Measurements from ENCODE around the gene PPM1M.
"Not testable (repeated sequence)": the region's sequence is repeated elsewhere in the genome, so short reads cannot be mapped to it uniquely, and the experiment has no call there.

The PPM1M gene

DNA sequence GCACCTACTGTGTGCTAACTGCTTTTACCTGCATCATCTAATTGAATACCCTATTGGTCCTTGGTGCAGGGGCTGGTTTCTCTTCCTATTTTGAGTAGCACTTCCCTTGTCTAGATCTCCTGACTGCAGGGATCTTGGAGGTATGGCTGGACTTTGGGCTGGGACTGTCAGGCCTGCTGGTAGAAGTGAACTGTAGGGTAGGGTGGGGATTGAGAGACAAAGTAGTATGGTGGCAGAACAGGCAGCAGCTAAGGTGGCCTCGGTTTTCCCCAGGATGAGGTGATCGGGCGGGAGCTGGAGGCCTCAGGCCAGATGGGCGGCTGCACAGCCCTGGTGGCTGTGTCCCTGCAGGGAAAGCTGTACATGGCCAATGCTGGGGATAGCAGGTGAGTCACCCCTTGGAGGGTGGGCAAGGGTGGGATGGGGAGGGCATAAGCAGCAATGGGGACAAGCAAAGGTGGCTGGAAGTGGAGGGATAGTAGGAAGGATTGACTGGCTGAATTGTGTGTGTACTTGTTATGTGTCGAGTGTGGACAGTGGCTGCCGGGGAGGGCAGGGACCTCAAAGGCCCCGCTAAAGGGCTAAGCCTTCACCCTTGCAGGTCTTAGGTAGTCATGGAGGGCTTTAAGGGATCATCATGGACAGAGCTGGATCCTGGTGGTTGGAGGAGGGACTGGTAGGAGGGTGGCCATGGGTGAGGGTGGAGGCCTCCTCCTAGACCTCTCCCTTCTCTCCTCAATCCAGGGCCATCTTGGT is 2.0 kb downstream of the PPM1M start:
- DNase-seq = no peak

DNA sequence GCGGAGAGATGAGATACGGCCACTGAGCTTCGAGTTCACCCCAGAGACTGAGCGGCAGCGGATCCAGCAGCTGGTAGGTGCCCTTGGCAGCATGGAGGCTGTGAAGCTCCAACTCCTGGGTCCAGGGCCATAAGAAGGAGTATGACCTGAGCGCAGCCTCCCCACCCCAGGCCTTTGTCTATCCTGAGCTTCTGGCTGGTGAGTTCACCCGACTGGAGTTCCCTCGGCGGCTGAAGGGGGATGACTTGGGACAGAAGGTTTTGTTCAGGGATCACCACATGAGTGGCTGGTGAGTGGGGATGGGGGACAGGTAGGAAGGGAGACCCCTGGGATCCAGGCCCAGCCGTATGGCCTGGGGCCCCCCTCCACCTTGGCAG is 2.6 kb downstream of the PPM1M start:
- DNase-seq = no peak

DNA sequence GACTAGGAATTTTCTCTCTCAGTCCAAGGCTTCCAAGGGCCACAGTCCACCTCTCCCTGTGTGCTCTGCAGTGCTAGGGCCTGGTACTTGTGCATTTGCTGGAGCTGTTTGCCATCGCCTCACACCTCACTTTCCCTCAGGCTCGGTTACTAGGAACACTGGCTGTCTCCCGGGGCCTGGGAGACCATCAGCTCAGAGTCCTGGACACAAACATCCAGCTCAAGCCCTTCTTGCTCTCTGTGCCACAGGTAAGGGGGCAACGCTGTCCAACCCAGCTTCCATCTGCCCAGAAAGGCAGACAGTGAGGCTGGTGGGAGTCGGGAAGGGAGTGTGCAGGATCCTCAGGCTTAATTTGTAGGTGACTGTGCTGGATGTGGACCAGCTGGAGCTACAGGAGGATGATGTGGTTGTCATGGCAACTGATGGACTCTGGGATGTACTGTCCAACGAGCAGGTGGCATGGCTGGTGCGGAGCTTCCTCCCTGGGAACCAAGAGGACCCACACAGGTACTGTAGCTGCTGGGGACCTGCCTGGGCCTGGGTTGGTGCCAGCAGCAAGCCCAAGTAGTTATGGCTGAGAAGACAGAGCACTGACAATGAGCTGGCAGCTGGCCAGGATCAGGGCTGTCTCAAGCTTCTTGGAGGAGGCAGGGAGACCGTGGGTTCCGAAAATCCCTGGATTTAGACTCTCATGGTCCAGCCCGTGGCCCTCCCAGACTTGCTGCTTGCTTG is 3.4 kb downstream of the PPM1M start:
- DNase-seq = no peak

DNA sequence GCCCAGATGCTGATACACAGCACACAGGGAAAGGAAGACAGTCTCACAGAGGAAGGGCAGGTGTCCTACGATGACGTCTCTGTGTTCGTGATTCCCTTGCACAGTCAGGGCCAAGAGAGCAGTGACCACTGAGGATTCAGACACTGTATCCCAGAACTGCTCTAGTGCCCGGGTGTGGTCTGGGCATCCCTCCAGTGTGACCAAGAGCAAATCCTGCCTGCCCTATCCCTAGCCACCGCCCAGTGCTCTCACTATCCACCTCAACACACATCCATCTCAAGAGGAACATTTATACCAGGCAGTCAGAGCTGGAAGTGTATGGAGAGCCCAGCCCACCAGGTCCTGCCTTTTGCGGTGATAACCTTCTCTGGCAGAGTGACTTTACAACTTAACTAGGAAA is 4.1 kb downstream of the PPM1M start:
- DNase-seq = no peak

- DNase-seq = no peak
Measured at GRCh38 chr3:52250122-52250521, 4.6 kb downstream of the PPM1M start.

DNA sequence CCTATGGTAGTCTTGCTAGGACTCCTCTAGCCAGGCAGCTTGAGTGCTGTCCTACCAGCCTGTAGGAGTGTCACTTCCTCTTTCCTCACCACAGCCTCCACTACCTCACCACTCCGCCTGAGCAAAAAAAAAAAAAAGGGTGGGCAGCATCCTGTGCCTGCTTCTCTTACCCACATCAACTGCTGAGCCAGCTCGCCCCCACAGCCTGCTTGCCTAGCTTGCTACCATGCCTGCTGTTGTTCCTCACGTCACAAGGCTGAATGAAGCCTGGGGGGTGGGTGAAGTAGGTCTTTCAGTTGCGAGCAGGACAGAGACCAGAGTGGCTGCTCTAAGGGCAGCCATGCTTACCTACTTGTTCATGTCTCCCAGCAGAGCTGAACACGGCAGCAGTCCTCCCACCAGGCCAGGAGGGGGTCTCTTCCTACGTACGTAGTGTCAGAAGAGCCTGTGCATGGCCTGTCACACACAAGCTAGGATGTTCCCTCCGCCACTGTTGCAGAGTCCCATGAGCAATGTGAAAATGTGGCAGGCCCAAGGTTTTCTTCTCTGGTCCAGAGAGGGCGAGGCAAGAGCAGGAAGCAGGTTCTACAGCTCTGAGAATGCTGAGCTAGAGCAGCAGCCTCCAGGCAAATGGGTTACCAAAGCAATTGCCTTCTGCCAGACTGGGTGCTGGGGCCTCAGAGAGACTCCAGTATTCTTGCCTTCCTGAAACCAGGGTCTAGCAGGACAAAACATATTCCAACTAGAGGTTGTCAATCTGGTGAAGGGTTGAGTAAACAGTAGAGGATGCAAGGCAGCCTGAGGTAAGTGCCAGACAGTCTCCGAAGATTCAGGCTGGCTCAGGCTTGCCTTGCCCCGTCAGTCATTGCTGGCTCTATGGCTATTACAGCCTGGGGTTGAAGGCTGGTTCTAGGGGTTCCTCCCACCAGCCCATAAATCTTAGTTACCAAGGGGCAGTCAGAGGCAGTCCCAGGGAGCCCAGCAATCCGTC is 8.1 kb downstream of the PPM1M start:
- DNase-seq = peak; percentile 81 to 85

- DNase-seq = no peak
Measured at GRCh38 chr3:52254608-52255007, 9.0 kb downstream of the PPM1M start.

DNA sequence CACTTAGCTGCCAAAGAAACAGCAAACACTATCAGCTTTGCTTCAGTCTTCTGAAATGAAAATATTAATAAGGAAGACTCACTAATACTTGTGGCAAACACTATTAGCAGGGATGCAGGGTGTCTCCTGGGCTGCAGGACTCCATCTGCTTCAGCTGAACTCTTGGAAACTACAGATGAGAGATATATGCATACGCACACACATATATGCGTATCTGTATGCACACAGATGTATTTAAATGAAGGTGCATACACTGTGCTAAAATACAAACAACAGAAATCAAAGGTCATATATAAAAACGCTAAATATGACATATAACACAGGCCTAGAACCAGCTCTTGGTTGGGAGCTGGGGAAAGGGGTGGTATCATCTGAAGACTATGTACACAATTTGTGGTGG is 10.6 kb downstream of the PPM1M start:
- no peak for DNase-seq

DNA sequence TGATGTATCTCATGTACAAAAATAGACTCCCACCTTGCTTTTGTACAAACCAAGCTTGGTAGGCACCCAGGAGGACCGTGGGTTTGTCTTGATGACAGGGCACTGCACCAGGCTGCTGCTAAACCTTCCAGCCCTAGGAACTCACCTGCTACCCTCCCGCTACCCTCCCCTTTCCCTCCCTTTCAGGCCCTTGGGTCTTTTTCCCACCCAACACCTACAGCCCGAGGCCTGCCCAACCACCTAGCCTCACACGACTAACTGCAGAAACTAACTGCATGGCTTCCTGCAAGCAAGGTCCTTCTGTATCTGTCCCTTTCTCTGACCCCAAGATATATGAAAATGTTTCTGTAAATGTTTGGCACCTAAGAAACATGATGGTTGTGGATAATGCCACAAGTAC is 11.1 kb downstream of the PPM1M start:
- no peak for DNase-seq

DNA sequence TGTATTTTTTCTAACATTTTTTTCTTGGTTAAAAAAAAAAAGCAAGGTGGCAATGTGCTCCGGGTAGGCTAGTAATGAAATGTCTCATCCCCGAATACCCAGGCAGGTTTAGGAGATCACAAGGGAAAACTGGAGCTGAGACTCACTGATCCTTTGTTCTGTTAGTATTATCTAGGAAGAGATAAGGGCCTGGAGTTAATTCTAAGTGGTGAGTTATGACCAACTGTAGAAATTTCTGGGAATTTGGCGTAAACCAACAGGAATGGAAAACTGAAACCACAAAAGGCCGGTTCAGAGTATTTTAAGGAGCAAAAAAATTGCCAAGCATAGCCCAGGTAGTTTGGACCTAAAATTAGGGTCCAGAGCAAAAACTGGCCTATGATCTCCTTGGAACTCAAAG is 12.4 kb downstream of the PPM1M start:
- DNase-seq = no peak

- no peak for DNase-seq
Measured at GRCh38 chr3:52259035-52259434, 13.5 kb downstream of the PPM1M start.

DNA sequence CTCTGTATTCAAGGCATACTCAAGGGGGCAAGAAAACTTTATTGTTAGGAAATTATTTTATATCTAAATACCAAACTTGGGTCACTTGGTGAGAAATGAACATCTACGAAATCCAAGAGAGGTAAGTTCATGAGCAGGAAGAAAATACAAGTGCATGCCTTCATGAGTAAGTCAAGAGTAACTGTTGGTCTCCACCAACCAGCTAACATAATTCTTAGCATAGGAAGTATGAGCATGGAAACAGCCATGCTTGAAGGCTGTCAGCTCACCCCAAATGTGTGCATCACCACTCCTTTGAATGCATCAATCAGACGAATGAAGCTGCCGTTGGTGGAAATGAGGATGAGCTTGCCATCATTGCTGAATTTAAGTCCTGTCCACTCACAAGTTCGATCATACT is 13.9 kb downstream of the PPM1M start:
- DNase-seq = no peak

DNA sequence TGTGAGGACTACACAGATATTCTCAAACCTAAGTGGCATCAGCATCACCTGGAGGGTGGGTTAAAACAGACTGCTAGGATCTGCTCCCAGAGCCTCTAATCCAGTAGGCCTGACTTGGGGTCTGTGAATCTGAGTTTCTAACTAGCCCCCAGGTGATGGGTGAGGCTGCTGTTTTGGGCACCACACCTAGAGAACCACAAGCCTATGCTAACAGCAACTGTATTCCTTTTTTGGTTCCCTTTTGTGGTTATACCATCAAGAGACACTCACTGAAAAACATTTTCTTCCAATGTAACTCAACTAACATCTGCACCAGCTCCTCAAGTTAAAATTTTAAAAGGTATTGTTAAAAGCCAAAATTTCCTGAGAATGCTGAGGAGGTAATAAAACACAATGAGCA is 16.9 kb downstream of the PPM1M start:
- DNase-seq = no peak

DNA sequence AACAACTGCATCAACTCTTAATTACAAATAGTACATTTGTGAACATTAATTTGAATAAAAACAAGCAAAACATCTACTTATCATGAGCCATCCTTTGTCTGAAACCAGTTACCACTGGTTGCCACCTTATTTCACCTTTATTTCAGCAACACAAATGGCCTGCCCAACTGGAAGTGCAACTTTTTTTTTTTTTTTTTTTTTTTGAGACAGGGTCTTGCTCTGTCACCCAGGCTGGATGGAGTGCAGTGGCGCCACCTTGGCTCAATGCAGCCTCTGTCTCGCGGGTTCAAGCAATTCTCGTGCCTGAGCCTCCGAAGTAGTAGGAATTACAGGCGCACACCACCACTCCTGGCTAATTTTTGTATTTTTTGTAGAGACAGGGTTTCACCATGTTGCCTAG is 19.8 kb downstream of the PPM1M start:
- DNase-seq = no peak

DNA sequence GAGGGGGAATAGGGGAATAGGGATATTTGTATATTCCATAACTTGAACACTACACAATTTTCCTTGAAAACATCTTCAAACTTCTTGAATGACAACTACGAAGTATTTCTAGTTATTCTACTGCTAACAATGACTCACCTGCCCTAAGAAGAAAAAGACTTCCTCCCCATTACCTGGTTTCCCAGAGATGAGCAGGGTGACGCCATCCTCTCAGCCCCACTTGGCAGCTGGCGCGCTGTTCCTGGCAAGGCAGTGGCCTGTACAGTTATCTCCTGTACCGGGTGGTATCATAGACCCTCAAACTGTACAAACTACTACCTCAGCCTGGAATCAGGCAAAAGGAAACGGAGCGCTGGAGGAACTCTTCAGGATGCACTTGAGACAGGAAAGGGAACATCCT is 22.5 kb downstream of the PPM1M start:
- DNase-seq = peak; percentile 69 to 71

GRCh38 chr3:52269776-52270175 is 24.2 kb downstream of the PPM1M start:
- no peak for DNase-seq

DNA sequence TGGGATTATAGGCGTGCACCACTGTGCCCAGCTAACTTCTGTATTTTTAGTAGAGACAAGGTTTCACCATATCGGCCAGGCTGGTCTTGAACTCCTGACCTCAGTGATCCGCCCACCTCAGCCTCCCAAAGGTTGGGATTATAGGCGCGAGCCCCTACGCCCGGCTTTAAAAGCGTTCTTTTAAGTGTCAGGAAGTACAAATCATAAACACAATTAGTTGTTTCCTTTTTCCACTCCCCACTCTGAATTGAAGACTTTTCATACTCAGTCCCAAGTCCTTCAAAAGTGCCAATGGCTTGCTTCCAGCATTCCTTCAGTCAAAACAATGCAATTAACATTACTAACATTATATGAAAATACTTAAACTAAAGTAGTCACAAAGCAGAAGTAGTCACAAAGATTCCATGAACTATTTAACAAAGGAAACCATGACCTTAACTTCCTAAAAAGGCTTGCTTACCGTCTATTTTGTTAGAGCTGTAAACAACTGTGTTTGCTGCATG is 24.7 kb downstream of the PPM1M start:
- no peak for DNase-seq

DNA sequence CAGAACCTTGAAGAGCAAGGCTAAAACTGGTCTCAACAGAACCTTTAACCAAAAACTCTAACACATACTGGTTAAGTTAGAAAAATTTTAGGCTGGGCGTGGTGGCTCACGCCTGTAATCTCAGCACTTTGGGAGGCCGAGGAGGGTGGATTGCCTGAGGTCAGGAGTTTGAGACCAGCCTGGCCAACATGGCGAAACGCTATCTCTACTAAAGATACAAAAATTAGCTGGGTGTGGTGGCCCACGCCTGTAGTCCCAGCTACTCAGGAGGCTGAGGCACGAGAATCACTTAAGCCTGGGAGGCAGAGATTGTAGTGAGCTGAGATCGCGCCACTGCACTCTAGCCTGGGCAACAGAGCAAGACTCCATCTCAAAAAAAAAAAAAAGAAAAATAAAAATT is 26.6 kb downstream of the PPM1M start:
- not testable (repeated sequence) for DNase-seq

GRCh38 chr3:52272831-52273230 is 27.3 kb downstream of the PPM1M start:
- DNase-seq = no peak

DNA sequence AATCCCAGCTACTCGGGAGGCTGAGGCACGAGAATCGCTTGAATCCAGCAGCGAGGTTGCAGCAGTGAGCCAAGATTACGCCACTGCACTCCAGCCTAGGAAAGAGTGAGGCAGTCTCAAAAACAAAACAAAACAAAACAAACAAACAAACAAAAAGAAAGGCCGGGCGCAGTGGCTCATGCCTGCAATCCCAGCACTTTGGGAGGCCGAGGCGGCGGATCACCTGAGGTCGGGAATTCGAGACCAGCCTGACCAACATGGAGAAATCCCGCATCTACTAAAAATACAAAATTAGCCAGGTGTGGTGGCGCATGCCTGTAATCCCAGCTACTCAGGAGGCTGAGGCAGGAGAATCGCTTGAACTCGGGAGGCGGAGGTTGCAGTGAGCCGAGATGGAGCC is 29.2 kb downstream of the PPM1M start:
- DNase-seq = not testable (repeated sequence)

DNA sequence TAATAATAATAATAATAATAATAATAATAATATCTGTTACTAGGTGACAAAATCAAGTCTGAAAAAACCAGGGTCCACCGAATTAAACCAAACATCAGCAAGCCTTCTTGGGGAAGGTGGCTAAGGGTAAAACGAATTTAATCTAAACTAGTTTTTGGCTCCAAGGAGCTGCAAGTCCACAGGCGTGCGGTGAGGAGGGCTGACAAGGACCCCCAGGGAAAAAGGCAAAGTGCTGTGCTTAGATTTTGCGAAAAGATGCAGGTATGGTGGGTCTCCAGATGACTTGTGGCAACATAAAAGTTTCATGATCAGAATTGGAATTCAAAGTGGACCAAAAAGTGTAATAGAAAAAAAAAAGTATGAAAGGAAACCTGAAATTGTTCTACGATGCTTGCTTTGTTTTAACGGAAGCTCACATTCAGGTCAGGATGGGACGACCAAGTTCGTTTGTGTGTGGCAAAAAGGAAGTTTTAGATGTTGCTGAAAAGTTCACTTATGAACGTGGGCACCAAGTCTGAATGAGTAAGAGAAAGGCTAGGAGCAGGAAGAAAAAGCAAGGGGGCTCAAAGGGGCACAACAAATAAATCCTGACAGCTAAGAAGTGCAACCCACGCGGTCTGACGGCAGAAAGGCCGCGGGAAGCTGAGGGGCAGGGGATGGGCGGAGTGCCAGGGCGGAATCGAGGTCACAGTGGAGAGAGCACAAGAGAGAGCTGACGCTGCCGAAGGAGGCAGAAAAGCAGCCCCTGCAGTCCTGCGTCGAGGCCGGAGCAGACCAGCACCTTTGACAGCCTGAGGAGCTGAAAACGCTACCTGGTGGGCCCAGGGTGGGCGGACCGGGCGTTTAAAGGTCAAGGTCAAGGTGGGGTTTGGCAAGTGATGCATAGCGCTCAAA is 31.8 kb downstream of the PPM1M start:
- DNase-seq = peak; percentile 67 to 73

DNA sequence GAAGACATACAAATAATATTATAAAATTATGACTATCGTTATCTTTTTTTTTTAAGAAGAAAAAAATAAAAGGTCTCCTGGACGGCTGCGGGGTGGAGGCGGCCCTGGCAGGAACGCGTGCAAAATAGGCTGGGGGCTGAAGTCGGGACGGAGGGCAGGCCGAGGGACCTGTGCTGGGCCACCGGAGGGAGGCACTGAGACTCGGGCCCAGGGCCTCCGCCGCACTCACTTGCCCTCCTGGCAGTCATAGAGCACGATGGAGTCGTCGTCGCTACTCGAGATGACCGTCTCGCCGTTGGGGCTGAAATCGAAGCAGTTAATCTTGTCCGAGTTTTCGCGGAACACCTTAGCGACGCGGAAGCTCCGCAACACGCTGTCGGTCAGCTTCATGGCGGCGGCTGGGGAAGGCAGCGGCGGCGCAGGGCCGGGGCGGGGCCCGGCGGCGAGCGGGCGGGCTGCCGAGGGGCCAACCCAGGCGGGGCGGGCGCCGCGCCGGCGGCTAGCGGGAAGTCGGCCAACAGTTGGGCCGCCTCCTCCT is 32.5 kb downstream of the PPM1M start:
- DNase-seq = peak; percentile 42 to 48
